GM15510 (cell line): ENCODE measurements around the gene SPATA31A6.
"Not testable (repeated sequence)": the region's sequence is repeated elsewhere in the genome, so short reads cannot be mapped to it uniquely, and the experiment has no call there.

Source experiments
- POLR2A ChIP-seq: IDR thresholded peaks from 3 replicates; pipeline ENCODE4 v1.6.1; 2011; ENCODE audit warnings: borderline replicate concordance; ENCODE audit not compliant: insufficient read length; ENCODE audit errors: extremely low read depth

Gene SPATA31A6

DNA sequence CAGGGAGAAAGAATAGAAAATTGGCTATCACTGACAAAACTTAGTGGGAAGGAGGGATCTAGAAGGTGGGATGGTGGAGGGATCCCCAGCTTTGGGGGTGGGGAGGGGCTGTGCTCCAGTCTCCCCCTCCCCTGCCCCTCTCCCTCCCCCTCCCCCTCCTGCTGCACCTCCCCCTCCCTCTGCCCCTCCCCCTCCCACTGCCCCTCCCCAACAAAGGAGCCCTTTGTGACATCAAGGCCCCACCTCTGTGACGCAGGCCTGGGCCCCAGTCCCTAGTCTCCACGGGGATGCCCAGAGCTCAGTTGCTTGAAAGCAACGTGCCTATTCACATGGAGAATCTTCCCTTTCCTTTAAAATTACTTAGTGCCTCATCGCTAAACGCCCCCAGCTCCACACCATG lies at the start of gene SPATA31A6:
SPATA31A6 (plus strand) TSS at position 301 of the 400 bp plus-strand sequence; CDS start at position 330, 29 bp downstream.
- not testable (repeated sequence) for TF ChIP-seq POLR2A
